Fibroblast of lung (primary cell): ENCODE measurements around the gene RXRA.

Source experiments
- EZH2 ChIP-seq: IDR thresholded peaks from 2 replicates; pipeline ENCODE4 v1.5.1; 2012; ENCODE audit warnings: low read length, control low read depth, mild to moderate bottlenecking; ENCODE audit errors: missing control alignments
- TF ChIP-seq, protein P1 (sequence below), 2 donors: IDR thresholded peaks in 1 of 2; conservative IDR thresholded peaks in 1 of 2; 1 replicate in 1 of 2; 2 replicates in 1 of 2; pipeline ENCODE4 v1.5.1; 2011 to 2012; ENCODE audit warnings: low read length in 2 of 2, control low read depth in 1 of 2, inconsistent platforms in 1 of 2, low read depth in 1 of 2, mild to moderate bottlenecking in 1 of 2

DNA sequence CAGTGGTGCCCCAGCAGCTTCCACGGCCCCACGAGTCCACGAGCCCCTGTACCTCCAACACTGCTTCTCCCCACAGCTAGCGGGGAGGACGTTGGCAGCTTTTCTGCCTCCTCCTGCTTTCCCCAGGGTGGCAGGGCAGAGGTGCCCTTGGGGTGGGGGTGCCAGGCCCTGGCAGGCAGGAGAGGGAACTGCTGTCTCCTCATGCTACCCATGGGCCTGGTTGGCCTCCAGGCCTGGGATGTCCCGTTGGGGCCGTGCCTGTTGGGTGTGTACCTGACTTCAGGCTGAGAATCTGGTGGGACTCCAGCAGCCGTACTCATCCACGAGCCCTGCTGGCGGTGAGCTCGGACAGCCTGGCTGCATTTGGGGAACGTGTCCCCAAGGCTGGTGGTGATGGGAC, 27.3 kb downstream of the RXRA start:
- TF ChIP-seq, protein P1, sequence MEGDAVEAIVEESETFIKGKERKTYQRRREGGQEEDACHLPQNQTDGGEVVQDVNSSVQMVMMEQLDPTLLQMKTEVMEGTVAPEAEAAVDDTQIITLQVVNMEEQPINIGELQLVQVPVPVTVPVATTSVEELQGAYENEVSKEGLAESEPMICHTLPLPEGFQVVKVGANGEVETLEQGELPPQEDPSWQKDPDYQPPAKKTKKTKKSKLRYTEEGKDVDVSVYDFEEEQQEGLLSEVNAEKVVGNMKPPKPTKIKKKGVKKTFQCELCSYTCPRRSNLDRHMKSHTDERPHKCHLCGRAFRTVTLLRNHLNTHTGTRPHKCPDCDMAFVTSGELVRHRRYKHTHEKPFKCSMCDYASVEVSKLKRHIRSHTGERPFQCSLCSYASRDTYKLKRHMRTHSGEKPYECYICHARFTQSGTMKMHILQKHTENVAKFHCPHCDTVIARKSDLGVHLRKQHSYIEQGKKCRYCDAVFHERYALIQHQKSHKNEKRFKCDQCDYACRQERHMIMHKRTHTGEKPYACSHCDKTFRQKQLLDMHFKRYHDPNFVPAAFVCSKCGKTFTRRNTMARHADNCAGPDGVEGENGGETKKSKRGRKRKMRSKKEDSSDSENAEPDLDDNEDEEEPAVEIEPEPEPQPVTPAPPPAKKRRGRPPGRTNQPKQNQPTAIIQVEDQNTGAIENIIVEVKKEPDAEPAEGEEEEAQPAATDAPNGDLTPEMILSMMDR (conservative IDR thresholded peaks at IDR 0.05 in 1 of 2, IDR thresholded peaks at IDR 0.05 in 1 of 2; ENCODE audit: low read depth in 1 of 2, low read length in 2 of 2) = no peak
- no peak for TF ChIP-seq EZH2
